Measurements from ENCODE around the gene ZNF790.

GRCh38 chr19:36851898-36852297, 13.7 kb upstream of the ZNF790 start:
- TF ChIP-seq CTCF (conservative IDR thresholded peaks at IDR 0.05; ENCODE audit: low read length) = no peak
- TF ChIP-seq EZH2phosphoT487 (IDR thresholded peaks at IDR 0.05; ENCODE audit: borderline replicate concordance, low read depth, low read length) = no peak

Measured in OCI-LY7 (cell line).